HG03103 (cell line): Measurements from ENCODE around the gene FHOD3.
"Not testable (repeated sequence)": the region's sequence is repeated elsewhere in the genome, so short reads cannot be mapped to it uniquely, and the experiment has no call there.

Experiments
- ATAC-seq: cut with Tn5 transposase; IDR thresholded peaks from one replicate; pipeline ENCODE4 v1.9.1; 2021; ENCODE audit warnings: low read depth; ENCODE audit not compliant: unreplicated experiment

Gene FHOD3

GRCh38 chr18:36441426-36442240, 144.1 kb downstream of the FHOD3 start:
- no peak for ATAC-seq

DNA sequence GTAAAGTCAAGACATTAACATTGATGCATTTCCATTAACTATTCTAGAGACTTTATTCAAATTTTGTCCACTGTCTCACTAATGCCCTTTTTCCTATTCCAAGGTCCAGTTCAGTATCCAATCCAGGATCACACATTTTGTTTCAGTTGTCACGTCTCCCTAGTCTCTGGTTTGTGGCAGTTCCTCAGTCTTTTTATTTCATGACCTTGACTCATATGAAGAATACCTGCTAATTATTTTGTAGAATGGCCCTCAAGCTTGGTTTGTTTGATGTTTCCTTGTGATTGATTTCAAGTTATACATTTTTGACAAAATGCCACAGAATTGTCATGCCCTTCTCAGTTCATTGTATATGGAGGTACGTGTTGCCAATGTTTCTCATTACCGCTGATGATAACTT, 145.2 kb downstream of the FHOD3 start:
- no peak for ATAC-seq

DNA sequence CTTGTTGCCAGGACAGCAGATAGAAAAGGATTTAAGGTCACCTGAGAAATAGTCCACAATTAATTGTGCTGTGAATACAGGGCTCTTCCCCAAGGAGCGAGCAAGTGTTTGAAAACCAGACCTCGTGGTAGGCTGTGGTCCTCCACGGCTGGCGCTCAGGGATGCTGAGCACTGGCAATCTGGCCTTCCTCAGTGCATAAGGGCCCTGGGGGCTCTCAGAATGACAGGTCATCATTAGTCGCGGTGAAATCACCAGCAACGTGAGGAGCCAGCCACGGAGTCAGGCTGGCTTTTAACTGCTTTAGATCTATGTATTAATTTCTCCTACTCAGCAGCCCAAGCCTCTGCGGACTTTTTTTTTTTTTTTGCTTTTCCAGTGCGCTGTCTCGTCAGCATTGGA, 148.5 kb downstream of the FHOD3 start:
- ATAC-seq, result no peak

DNA sequence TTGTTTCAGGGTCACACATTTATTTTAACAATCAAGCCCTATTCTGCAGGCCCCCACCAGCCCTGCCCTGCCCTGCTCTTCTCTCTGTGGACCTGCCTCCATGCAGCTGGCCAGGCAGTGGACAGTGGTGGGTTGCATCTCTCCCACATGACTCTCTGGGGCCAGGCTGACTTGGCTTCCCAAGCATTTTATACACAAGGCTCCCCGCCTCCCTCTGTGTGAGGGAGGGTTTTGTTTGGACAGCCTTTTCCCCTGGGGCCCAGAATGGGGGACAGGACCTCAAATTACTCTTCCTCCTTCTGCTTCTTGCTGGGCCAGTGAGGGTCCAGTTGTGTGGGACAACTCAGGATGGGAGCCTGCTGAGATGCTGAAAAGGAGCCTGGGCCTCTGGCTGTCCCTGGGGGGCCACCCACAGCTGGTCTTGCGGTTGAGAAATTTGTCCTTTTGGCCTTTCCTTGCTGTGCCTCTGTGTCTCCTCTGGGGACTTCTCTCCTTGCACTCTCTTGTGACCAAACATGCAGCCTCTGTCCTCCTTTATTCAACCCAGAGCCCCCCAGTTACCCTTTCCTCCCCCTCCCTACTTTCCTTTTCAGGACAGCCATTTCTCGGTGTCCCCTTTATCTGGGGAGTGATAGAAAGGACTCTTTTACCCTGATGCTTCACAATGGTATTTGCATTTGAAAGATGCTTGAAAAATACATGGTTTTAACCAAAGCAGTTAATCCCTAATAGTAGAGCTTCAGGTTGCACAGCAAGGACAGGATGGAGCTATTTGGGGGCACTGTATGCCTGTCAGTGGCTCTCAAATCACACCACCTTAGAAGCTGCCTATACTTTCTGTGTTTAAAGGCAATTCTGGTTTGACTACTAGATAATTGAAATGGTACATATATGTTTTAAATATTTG, 151.1 kb downstream of the FHOD3 start:
- no peak for ATAC-seq

- no peak for ATAC-seq
Observed at GRCh38 chr18:36449451-36449850, 151.9 kb downstream of the FHOD3 start.

DNA sequence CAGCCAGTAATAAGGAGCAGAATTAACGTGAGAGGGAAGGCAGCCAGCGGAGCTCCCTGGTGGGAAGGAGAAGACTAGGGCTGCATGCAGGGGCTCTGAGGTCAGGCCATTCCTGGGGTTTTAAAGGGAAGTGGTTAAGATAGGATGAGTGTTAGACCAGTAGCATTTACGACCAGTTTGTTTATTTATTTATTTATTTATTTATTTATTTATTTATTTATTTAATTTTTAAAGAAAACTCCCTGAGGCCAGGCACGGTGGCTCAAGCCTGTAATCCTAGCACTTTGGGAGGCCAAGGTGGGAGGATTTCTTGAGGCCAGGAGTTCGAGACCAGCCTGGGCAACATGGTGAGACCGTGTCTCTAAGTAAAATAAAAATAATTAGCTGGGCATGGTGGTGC, 152.8 kb downstream of the FHOD3 start:
- no peak for ATAC-seq

DNA sequence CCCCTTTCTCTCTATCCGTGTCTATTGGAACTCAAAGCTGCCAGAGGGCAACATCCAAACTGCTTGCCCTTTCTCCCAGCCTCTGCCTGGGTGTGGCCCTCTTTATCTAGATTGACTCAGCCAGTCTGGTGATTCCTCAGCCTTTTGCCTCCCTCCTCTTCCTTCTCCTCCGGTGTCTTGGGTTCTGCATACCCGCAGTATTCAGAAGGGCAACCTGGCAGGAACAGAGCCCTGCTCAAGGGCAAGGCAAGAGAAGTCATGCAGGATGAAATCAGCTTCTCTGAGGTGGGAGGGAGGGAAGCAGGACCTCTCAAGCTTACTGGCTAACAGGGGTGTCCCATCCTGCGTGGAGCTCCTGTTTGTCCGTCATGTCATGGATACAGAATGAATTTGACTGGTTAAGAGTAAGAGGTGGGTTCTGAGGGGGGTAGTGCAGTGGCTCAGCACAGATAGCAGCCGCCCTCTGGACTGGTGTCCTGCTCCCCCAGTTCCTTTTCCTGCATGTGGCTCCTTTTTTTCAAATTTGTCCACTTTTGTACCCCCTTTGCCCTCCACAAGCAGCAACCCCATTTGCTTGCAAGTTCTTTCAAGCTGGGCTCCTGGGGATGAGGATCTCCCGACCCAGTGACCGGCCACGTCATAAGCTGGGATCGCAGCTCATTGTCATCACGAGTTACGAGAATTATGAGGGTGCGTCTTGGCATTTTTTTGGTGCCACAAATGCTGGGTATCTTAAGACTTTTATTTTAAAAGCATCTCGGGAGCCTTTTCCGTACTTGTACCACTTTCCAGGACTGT, 154.1 kb downstream of the FHOD3 start:
- ATAC-seq, result no peak

DNA sequence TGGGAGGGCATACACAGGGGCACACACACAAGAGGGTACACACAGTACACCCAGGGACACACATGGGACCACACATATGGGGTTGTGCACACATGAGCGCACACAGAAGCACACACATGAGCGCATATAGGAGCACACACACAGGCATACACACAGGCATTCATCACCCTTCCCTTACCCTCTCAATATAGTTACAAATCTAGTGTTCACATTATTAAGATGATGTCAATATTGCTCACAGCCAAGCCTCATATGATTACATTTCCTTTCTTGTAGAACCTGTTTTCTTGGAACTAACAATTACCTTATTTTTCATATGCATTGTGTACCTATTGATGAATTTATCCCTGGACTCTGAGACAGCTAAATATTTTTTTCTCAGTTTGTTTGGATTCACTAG, 156.7 kb downstream of the FHOD3 start:
- no peak for ATAC-seq

- ATAC-seq, result no peak
Observed at GRCh38 chr18:36454848-36455458, 157.4 kb downstream of the FHOD3 start.

DNA sequence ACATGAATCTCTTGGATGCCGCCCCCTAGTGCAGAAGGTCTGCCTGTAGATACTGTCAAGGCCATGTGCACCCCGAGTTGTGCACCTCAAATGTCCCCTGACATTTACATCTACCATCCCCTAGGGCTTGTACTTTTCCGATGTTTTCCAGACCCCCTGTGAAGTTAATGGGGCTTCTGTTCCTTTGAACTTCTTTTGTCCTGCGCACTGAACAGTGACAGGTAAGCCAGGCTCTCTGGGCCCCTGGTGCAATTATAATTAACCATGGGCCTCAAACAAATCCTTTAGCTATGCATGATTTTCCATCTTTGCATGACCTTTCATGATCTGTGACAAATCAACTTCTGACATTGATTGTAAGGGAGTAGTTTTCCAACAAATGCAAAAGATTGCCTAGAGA, 158.4 kb downstream of the FHOD3 start:
- no peak for ATAC-seq

DNA sequence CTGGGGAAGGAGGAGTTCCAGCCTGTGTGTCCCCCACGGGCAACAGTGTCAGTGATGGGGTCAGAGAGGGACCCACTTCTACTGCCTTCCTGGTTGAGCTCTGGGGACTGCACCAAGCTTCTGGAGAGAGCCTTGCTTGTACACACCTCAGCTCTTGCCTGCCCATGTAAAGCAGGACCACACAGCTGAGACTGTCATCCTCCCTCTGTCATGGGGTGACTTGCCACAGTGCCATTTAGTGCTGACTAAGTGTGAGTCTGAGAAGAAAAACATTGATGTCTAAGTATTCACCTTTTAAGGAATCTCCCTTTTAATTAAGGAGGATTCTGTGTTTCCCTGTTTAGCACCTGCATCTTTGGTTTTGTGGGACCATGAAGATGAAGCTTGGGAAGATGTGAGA, 159.1 kb downstream of the FHOD3 start:
- no peak for ATAC-seq

- ATAC-seq, result no peak
Observed at GRCh38 chr18:36457683-36458082, 160.2 kb downstream of the FHOD3 start.

DNA sequence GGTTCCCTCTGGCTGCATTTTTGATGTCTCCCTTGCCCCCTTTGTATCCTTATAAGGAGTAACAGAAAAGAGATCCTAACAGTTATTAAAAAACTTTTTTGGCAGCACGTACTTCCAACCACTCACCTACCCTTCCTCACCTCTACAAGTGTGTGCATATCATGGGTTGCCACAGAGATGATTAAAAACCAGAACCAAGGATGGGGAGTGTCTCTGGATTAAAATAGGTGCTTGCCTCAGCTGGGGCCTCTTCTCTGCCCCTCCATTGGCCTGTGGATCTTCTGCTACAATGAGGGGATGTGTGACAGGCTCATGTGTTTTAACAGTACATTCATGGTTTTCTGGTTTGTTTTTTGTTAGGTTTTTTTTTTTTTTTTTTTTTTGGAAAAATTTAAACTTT, 160.8 kb downstream of the FHOD3 start:
- no peak for ATAC-seq

GRCh38 chr18:36459203-36459602, 161.7 kb downstream of the FHOD3 start:
- ATAC-seq, result no peak

- no peak for ATAC-seq
Observed at GRCh38 chr18:36459786-36460185, 162.3 kb downstream of the FHOD3 start.

GRCh38 chr18:36460324-36460850, 162.9 kb downstream of the FHOD3 start:
- no peak for ATAC-seq

- no peak for ATAC-seq
Observed at GRCh38 chr18:36460854-36461253, 163.3 kb downstream of the FHOD3 start.

DNA sequence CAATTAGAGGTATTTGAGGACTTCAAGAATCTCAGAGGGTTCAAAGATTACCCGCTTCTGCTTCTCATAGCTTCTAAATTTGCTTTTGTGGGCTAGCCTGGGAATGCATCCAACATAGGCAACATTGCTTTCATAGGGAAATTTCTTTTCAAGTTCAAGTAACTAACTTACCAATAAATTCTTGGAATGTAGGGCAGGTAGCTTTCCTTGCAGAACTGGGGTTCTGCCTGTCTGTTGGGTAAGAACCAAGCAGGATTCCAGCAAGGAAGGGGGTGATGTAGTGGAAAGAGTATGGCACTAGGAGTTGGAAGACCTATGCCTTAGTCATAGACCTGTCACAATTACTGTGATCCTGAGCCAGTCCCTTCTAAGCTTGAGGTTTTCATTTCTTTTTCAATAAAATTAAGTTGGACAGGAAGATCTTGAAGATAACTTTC, 164.1 kb downstream of the FHOD3 start:
- no peak for ATAC-seq

- ATAC-seq, result not testable (repeated sequence)
Observed at GRCh38 chr18:36463516-36463915, 166.0 kb downstream of the FHOD3 start.

DNA sequence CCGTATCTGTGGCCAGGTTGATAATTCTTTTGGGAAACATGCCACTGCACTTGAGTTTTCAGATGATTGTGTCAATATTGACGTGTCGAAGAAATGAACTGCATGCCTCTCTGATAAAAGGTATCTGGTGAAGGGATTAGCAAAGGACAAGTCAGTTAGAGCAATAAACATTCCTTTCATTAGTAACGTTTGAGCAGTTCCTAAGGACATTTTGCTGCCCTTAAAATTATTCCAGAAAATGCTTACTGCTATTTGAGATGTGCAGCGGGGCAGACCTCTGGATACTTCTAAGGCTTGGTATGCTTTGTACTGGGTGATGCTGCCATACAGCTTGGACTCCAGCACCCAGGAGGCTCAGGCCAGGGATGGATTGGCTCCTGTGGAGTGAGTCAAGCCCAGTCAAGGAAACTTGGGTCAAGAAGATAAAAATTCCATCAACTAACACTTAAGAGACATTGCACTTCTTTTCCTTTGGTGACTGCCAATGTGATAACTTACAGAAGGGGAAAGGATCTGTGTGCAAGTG, 166.7 kb downstream of the FHOD3 start:
- ATAC-seq, result no peak
